Measurements from ENCODE around the gene HOXA6. TPM values are rescaled to one million over a fixed set of nuclear protein-coding genes. Genes with fewer than 3 reads are reported as not detected.

The HOXA6 gene
- total and polyA plus RNA-seq, 9 of the 15 experiments (the other 6 are each of a cell fraction or from before 2014, with no cell fraction given) = not detected

- FAIRE-seq (no peak), DNase-seq (ENCODE audit: extremely low read depth in 1 of 4, low spot score in 3 of 4) (no peak), ATAC-seq (no peak)
- WGBS (ENCODE audit: insufficient coverage, low coverage, missing lambda C conversion rate) = 2% methylated on average over 8 of the region's 8 CpGs
- ChIA-PET POLR2A (no interaction called here), CTCF (ENCODE audit: low intra/inter-chr PET ratio) (no interaction called here)
- H3K9me1 ChIP-seq (ENCODE audit: control insufficient read depth, insufficient read depth, low read length) = no peaks in the 10 kb centered on the region
- no peak overlapping the region for H3K9ac ChIP-seq (ENCODE audit: insufficient read depth in 1 of 2, low read depth in 2 of 2, low read length in 2 of 2)
- BruUV-seq (replicated peaks) = no TSS peak
- H2AFZ ChIP-seq (ENCODE audit: low read depth, low read length) = no peak overlapping the region
- H3K27me3 ChIP-seq (ENCODE audit: control insufficient read depth in 2 of 2, insufficient read depth in 2 of 2, low read length in 2 of 2) = peaks cover 33 to 73% of the 10 kb centered on the region in 2 experiments
- intact Hi-C loops (cut with micrococcal nuclease) (no loop called here), in situ Hi-C loops (cut with MboI) (loop anchor here (25.0 kb wide), 3 partner anchors 659 to 1284 kb away; no protein-coding TSS in a partner anchor)
- no peaks in the 10 kb centered on the region for H3K36me3 ChIP-seq (ENCODE audit: control insufficient read depth, insufficient read depth, low read length)
- TF ChIP-seq PCBP1 (IDR thresholded peaks at IDR 0.05; ENCODE audit: low read depth, low read length, poor library complexity, severe bottlenecking) = no peak
- TF ChIP-seq OTX1 (CRISPR knock-in tag; IDR thresholded peaks at IDR 0.05) = no peak
- TF ChIP-seq SOX6 (IDR thresholded peaks at IDR 0.05) = no peak
- TF ChIP-seq ZNF76 (CRISPR knock-in tag; IDR thresholded peaks at IDR 0.05; ENCODE audit: borderline replicate concordance) = no peak
- no peak for TF ChIP-seq ZNF184 (CRISPR knock-in tag; IDR thresholded peaks at IDR 0.05)
- no peak for TF ChIP-seq HDAC2 (IDR thresholded peaks at IDR 0.05)
- no peak for TF ChIP-seq RNF2 (IDR thresholded peaks at IDR 0.05)
- H4K20me1 ChIP-seq (replicated peaks; ENCODE audit: control insufficient read depth, insufficient read depth, low read length) = no peaks in the 10 kb centered on the region
- no peaks in the 10 kb centered on the region for H3K79me2 ChIP-seq (ENCODE audit: control insufficient read depth, insufficient read depth, low read length)
- no peak overlapping the region for H3K4me3 ChIP-seq
- H3K4me1 ChIP-seq (replicated peaks in 1 of 2; ENCODE audit: control insufficient read depth in 2 of 2, insufficient read depth in 2 of 2, low read length in 2 of 2) = peaks cover 0 to 3% of the 10 kb centered on the region in 2 experiments; a peak in 1 of 5 replicates
- no peak overlapping the region for H3K27ac ChIP-seq (ENCODE audit: extremely low read depth, low read depth, low read length)
- H3K9me3 ChIP-seq (replicated peaks; ENCODE audit: control insufficient read depth, insufficient read depth, low read depth, low read length) = no peaks in the 10 kb centered on the region
- no peak overlapping the region for H3K4me2 ChIP-seq (ENCODE audit: insufficient read depth, low read length)
These were observed 23.7 kb upstream of the HOXA6 start for GRCh38 chr7:27171325-27171636.
